T-helper 1 cell treated with Interleukin-12 subunit alpha and Interleukin-12 subunit beta and Interleukin-4 antibody, amounts not matched to agents 30 μg/mL and 1 μg/mL, for 36 hours (primary cell): Measurements from ENCODE around the gene TMC5.

Experiments
- H3K27ac Mint-ChIP-seq: one replicate; pipeline ENCODE4 v1.8.0; 2021; ENCODE audit warnings: mild to moderate bottlenecking, mixed read lengths
- H3K27me3 Mint-ChIP-seq: one replicate; pipeline ENCODE4 v1.8.0; 2021; ENCODE audit warnings: low read depth, mixed read lengths
- H3K36me3 Mint-ChIP-seq: one replicate; pipeline ENCODE4 v1.8.0; 2021; ENCODE audit warnings: low read depth, mixed read lengths
- H3K4me1 Mint-ChIP-seq: one replicate; pipeline ENCODE4 v1.8.0; 2021; ENCODE audit warnings: low read depth, mixed read lengths
- H3K4me3 Mint-ChIP-seq: one replicate; pipeline ENCODE4 v1.8.0; 2021; ENCODE audit warnings: mild to moderate bottlenecking, moderate library complexity, mixed read lengths
- H3K9me3 Mint-ChIP-seq: one replicate; pipeline ENCODE4 v1.8.0; 2021; ENCODE audit warnings: mixed read lengths

Gene TMC5

DNA sequence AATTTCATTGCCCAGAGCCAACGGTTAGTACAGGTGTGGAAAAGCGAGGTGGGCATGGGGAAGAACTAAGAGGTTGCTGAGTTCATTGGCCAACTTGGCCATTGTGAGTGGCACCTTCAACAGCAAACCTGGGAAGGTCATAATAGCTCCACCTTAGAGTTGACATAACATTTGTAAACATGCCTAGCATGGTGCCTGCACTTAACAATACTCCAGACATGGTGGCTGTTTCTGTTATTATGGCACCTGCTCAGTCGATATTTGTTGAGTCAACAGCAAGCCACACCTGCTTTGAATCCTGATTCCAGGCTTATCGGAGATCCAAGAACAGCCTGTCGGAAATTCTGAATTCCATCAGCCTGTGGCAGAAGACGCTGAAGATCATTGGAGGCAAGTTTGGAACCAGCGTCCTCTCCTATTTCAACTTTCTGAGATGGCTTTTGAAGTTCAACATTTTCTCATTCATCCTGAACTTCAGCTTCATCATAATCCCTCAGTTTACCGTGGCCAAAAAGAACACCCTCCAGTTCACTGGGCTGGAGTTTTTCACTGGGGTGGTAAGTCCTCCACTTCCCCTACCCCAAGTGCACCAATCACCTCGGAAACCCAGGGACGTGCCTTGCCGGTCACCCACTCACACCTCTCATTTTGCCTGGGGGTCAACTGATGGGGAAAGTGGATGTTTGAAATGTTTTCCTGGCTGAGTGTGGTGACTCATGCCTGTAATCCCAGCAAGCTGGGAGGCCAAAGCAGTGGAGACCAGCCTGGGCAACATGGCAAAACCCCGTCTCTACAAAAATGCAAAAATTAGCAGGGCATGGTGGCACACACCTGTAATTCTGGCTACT, 46.0 kb downstream of the TMC5 start:
- no peaks in the 10 kb centered on the region for H3K9me3 Mint-ChIP-seq
- no peak overlapping the region for H3K4me3 Mint-ChIP-seq
- H3K4me1 Mint-ChIP-seq: no peaks in the 10 kb centered on the region
- no peak overlapping the region for H3K27ac Mint-ChIP-seq
- peaks cover 3% of the 10 kb centered on the region for H3K27me3 Mint-ChIP-seq
- H3K36me3 Mint-ChIP-seq: no peaks in the 10 kb centered on the region

DNA sequence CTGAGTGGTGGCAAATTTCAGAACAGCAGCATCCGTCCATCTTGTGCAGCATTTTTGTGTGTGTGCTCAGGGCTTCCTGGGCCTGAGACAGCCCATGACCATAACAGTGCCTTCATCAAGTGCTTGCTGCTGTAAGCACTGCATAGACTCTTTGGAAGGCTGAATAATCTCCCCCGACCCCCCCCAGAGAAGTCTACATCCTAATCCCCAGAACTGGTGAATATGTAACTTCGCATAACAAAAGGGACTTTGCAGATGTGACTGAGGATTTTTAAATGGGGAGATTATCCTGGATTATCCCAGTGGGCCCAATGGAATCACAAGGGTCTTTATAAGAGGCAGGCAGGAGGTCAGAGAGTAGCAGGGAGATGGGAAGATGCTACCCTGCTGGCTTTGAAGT, 50.6 kb downstream of the TMC5 start:
- H3K27ac Mint-ChIP-seq: no peak overlapping the region
- H3K27me3 Mint-ChIP-seq: no peaks in the 10 kb centered on the region

GRCh38 chr16:19472482-19472881, 54.8 kb downstream of the TMC5 start:
- Mint-ChIP-seq H3K27ac (no peak overlapping the region), H3K27me3 (no peaks in the 10 kb centered on the region), H3K4me1 (no peaks in the 10 kb centered on the region), H3K9me3 (no peaks in the 10 kb centered on the region), H3K4me3 (no peak overlapping the region), H3K36me3 (no peaks in the 10 kb centered on the region)

More for the DNA sequence above, 50.6 kb downstream of the TMC5 start:
- H3K4me3 Mint-ChIP-seq: no peak overlapping the region
- no peaks in the 10 kb centered on the region for H3K4me1 Mint-ChIP-seq
- no peaks in the 10 kb centered on the region for H3K36me3 Mint-ChIP-seq
- H3K9me3 Mint-ChIP-seq: no peaks in the 10 kb centered on the region

DNA sequence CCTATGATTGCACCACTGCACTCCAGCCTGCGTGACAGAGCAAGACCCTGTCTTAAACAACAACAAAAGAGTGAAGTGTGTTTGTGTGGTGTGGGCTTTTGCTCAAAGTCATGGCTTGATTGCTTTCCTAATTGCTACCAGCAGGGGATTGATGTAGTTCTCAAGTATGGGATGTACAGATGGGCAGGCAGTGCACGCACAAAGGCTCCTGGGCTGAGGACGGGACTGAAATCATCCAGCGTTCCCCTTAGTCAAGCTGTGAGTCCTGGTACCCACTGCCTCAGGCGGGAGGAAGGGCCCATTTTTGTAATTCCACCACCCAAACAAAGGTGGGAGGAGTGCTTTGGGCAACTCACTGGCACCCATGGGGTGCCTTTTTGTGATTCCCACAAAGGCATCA, 56.9 kb downstream of the TMC5 start:
- H3K27me3 Mint-ChIP-seq: peaks cover 6% of the 10 kb centered on the region
- no peak overlapping the region for H3K4me3 Mint-ChIP-seq
- H3K36me3 Mint-ChIP-seq: no peaks in the 10 kb centered on the region
- H3K9me3 Mint-ChIP-seq: no peaks in the 10 kb centered on the region
- no peak overlapping the region for H3K27ac Mint-ChIP-seq
- no peaks in the 10 kb centered on the region for H3K4me1 Mint-ChIP-seq

DNA sequence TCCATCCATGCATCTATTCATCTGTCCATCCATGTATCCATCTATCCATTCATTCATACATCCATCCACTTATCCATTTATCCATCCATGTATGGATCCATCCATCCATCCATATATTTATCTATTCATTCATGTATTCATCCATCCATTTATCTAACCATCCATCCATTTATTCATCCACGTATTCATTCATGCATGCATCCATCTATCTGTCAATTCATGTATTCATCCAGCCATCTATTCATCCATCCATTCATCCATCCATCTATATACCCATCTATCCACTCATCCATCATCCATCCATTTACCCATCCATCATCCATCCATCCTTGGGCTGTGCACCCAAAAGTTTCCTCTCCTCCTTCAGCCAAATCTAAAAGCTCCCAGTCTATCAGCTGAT, 60.8 kb downstream of the TMC5 start:
- H3K27me3 Mint-ChIP-seq: peaks cover 6% of the 10 kb centered on the region
- no peaks in the 10 kb centered on the region for H3K36me3 Mint-ChIP-seq
- no peak overlapping the region for H3K27ac Mint-ChIP-seq
- no peak overlapping the region for H3K4me3 Mint-ChIP-seq
- H3K4me1 Mint-ChIP-seq: no peaks in the 10 kb centered on the region
- H3K9me3 Mint-ChIP-seq: no peaks in the 10 kb centered on the region

GRCh38 chr16:19479302-19479721, 61.6 kb downstream of the TMC5 start:
- no peaks in the 10 kb centered on the region for H3K9me3 Mint-ChIP-seq
- no peaks in the 10 kb centered on the region for H3K36me3 Mint-ChIP-seq
- peaks cover 6% of the 10 kb centered on the region for H3K27me3 Mint-ChIP-seq
- H3K27ac Mint-ChIP-seq: no peak overlapping the region
- H3K4me3 Mint-ChIP-seq: no peak overlapping the region
- no peaks in the 10 kb centered on the region for H3K4me1 Mint-ChIP-seq

DNA sequence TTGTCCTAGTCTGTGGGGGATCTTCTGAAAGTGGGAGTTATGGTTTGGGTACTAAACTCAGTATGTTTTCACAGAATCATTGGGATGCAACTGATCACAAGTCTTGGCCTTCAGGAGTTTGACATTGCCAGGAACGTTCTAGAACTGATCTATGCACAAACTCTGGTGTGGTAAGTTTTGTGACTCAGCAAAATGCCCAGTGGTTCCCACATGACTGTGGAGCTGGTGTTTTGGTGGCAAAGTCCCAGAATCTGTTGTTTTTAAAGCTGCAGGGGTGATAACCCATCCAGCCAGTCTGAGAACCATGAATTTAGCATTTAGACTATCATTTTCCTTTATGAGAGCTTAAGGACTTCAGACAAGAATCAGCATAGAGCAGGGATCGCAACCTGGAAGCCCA, 63.6 kb downstream of the TMC5 start:
- H3K27ac Mint-ChIP-seq: no peak overlapping the region
- H3K36me3 Mint-ChIP-seq: no peaks in the 10 kb centered on the region
- no peak overlapping the region for H3K4me3 Mint-ChIP-seq
- no peaks in the 10 kb centered on the region for H3K4me1 Mint-ChIP-seq
- no peaks in the 10 kb centered on the region for H3K9me3 Mint-ChIP-seq
- peaks cover 6% of the 10 kb centered on the region for H3K27me3 Mint-ChIP-seq

DNA sequence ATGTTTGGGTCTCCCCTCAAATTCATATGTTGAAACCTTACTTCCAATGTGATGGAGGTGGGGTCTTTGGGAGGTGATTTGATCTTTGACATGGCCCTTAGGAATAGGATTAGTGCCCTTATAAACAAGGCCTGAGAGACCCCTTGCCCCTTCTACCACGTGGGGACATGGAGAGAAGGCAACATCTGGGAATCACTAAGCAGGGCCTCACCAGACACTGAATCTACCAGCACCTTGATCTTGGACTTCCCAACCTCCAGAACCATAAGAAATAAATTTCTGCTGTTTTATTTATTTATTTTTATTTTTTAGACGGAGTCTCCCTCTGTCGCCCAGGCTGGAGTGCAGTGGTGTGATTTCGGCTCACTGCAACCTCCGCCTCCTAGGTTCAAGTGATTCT, 64.1 kb downstream of the TMC5 start:
- H3K27me3 Mint-ChIP-seq: peaks cover 6% of the 10 kb centered on the region
- H3K9me3 Mint-ChIP-seq: no peaks in the 10 kb centered on the region
- no peaks in the 10 kb centered on the region for H3K4me1 Mint-ChIP-seq
- H3K36me3 Mint-ChIP-seq: no peaks in the 10 kb centered on the region
- H3K27ac Mint-ChIP-seq: no peak overlapping the region
- no peak overlapping the region for H3K4me3 Mint-ChIP-seq

DNA sequence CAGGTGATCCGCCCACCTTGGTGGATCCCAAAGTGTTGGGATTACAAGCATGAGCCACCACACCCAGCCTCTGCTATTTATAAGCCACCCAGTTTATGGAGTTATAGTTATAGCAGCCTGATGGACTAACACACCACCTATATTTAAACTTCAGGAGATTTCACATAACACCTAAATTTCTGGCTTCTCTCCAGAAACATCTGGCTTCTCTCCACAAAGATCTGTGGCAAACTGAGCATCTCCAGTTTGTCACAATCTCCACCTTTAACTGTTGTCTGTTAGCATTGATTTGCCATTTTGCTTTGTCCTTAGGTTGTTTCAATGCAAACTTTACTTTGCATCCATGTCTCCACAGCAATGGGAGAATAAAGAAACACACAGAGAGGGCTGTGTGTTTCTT, 64.6 kb downstream of the TMC5 start:
- Mint-ChIP-seq H3K27me3 (peaks cover 6% of the 10 kb centered on the region), H3K36me3 (no peaks in the 10 kb centered on the region), H3K4me1 (no peaks in the 10 kb centered on the region), H3K27ac (no peak overlapping the region), H3K9me3 (no peaks in the 10 kb centered on the region), H3K4me3 (no peak overlapping the region)

DNA sequence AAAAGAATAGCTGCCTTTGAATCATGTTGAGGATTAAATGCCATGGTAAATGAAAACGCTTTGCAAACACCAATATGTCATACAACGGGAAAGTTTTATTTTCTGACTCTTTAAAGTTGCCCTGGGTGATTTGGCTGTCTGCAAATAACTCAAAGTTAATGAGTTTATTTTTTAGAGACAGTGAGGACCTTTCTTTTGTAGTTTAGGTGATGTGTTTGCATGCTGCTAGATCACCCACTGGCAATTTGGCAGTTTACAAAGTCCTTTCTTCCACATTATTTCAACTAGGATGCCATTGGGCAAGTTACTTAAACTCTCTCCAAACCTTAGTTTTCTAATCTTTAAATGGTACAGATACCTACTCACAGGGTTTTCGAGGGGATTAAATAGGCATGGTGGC, 66.4 kb downstream of the TMC5 start:
- Mint-ChIP-seq H3K4me1 (no peaks in the 10 kb centered on the region), H3K27ac (no peak overlapping the region), H3K4me3 (no peak overlapping the region), H3K36me3 (no peaks in the 10 kb centered on the region), H3K27me3 (no peaks in the 10 kb centered on the region), H3K9me3 (no peaks in the 10 kb centered on the region)

GRCh38 chr16:19485611-19486010, 67.9 kb downstream of the TMC5 start:
- Mint-ChIP-seq H3K9me3 (no peaks in the 10 kb centered on the region), H3K4me1 (no peaks in the 10 kb centered on the region), H3K4me3 (no peak overlapping the region), H3K36me3 (no peaks in the 10 kb centered on the region), H3K27ac (no peak overlapping the region), H3K27me3 (no peaks in the 10 kb centered on the region)

GRCh38 chr16:19486051-19486450, 68.4 kb downstream of the TMC5 start:
- no peaks in the 10 kb centered on the region for H3K36me3 Mint-ChIP-seq
- H3K27me3 Mint-ChIP-seq: no peaks in the 10 kb centered on the region
- no peak overlapping the region for H3K27ac Mint-ChIP-seq
- H3K4me3 Mint-ChIP-seq: no peak overlapping the region
- H3K9me3 Mint-ChIP-seq: no peaks in the 10 kb centered on the region
- H3K4me1 Mint-ChIP-seq: no peaks in the 10 kb centered on the region

DNA sequence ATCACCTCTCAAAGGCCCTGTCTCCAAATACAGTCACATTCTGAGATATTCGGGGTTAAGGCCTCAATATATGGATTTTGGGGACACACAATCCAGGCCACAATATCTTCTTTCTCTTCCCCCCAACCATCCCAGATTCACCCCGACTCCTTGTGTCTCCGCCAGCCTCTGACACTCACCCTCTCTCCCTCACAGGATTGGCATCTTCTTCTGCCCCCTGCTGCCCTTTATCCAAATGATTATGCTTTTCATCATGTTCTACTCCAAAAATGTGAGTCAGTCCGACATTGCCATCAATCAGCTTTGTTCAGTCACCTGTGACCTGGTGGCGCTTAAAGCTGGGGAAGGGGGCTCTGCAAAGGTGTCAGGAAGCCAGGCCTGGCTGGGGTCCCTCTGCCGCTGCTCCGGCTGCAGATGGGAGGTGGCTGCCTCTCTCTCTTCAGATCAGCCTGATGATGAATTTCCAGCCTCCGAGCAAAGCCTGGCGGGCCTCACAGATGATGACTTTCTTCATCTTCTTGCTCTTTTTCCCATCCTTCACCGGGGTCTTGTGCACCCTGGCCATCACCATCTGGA, 69.2 kb downstream of the TMC5 start:
- H3K4me3 Mint-ChIP-seq: no peak overlapping the region
- H3K27ac Mint-ChIP-seq: no peak overlapping the region
- no peaks in the 10 kb centered on the region for H3K9me3 Mint-ChIP-seq
- H3K36me3 Mint-ChIP-seq: no peaks in the 10 kb centered on the region
- no peaks in the 10 kb centered on the region for H3K27me3 Mint-ChIP-seq
- no peaks in the 10 kb centered on the region for H3K4me1 Mint-ChIP-seq

GRCh38 chr16:19488213-19488640, 70.5 kb downstream of the TMC5 start:
- Mint-ChIP-seq H3K4me3 (no peak overlapping the region), H3K27me3 (no peaks in the 10 kb centered on the region), H3K36me3 (no peaks in the 10 kb centered on the region), H3K27ac (no peak overlapping the region), H3K4me1 (no peaks in the 10 kb centered on the region), H3K9me3 (no peaks in the 10 kb centered on the region)

- Mint-ChIP-seq H3K4me1 (peaks cover 10% of the 10 kb centered on the region), H3K9me3 (no peaks in the 10 kb centered on the region), H3K36me3 (no peaks in the 10 kb centered on the region), H3K27ac (no peak overlapping the region), H3K27me3 (no peaks in the 10 kb centered on the region), H3K4me3 (no peak overlapping the region)
Observed at GRCh38 chr16:19490619-19491018, 72.9 kb downstream of the TMC5 start.
